Prostate gland (tissue), 2 donors: Measurements from ENCODE around the gene CLCNKB. TPM values are rescaled to one million over a fixed set of nuclear protein-coding genes. Genes with fewer than 3 reads are reported as not detected.
A peak's percentile ranks its signal among the peaks of the same experiment; 100 is the strongest.

Experiments
- DNase-seq: peaks from one replicate; pipeline ENCODE4 v3.0.0-alpha.2; 2019; ENCODE audit warnings: low spot score
- H3K27ac ChIP-seq, 2 donors: fragments of 200-600 bp; sonication (generic); 2 replicates each; pipeline ENCODE4 v1.5.1; 2017 to 2019
- H3K27me3 ChIP-seq: fragments of 200-600 bp; sonication (generic); replicated peaks from 2 replicates; pipeline ENCODE4 v1.5.1; 2019; ENCODE audit not compliant: insufficient read depth
- H3K36me3 ChIP-seq, 2 donors: fragments of 200-600 bp; sonication (generic); 1 replicate in 1 of 2; 2 replicates in 1 of 2; pipeline versions ENCODE4 v1.5.1 to v1.8.1; 2017 to 2019
- H3K4me1 ChIP-seq: fragments of 200-600 bp; sonication (generic); replicated peaks from 2 replicates; pipeline ENCODE4 v1.5.1; 2019
- H3K4me3 ChIP-seq, 2 donors: fragments of 200-600 bp; sonication (generic); 2 replicates each; pipeline ENCODE4 v1.5.1; 2017 to 2019
- H3K9me3 ChIP-seq: fragments of 200-600 bp; sonication (generic); 2 replicates; pipeline ENCODE4 v1.5.1; 2017
- POLR2A ChIP-seq: fragments of 450-650 bp; IDR thresholded peaks from one replicate; pipeline ENCODE4 v1.6.1; 2016; ENCODE audit warnings: antibody characterized with exemption, mild to moderate bottlenecking
- POLR2AphosphoS5 ChIP-seq: sonication (generic); formaldehyde crosslinking; IDR thresholded peaks from one replicate; pipeline ENCODE4 v1.6.1; 2017; ENCODE audit warnings: antibody characterized with exemption
- WGBS: methylation state at CpG from one replicate; pipeline ENCODE4 v1.1.5; 2018; 5-methylcytosine and 5-hydroxymethylcytosine counted together
- intact Hi-C: fragments of 100-400 bp; cut with DNase I; formaldehyde crosslinking; loops from one replicate; pipeline ENCODE4 v1.14.2; 2022
- total RNA-seq, 2 donors: library from RNA; depleted of rRNA; stranded (reverse); fragments of >200 nt; gene quantifications; one replicate each; pipeline ENCODE4 v1.1.0, GENCODE V29; 2016
- TF ChIP-seq, protein P1 (sequence below), 4 experiments: fragments of 200-600 bp in 2 of 4; fragments of 450-650 bp in 2 of 4; sonication (generic) in 2 of 4; IDR thresholded peaks; 1 replicate in 3 of 4; 2 replicates in 1 of 4; pipeline ENCODE4 v1.5.1; 2016 to 2019; ENCODE audit warnings: antibody characterized with exemption in 4 of 4, mild to moderate bottlenecking in 2 of 4, moderate library complexity in 2 of 4

CLCNKB gene
- total RNA-seq, 2 donors from 2014 or later: 1.0 to 1.9 TPM

DNA sequence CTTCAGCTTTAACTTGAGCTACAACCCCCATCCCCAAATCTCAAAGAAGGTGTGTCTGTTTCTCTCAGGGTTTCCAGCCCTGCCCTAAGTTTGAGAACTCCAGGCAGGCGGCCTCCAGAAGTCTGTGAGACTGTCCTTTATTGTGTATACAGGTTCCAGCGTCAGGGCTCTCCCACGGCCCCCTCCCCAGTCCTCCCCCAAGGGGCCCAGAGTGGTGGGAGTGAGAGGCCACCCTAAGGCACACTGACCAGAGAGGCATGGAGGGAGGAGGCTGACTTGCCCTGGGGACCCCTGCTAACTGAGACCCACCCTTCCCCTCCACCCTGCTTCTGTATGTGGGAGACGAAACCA, 29.7 kb upstream of the CLCNKB start:
- no peak for TF ChIP-seq POLR2AphosphoS5
- TF ChIP-seq, protein P1, sequence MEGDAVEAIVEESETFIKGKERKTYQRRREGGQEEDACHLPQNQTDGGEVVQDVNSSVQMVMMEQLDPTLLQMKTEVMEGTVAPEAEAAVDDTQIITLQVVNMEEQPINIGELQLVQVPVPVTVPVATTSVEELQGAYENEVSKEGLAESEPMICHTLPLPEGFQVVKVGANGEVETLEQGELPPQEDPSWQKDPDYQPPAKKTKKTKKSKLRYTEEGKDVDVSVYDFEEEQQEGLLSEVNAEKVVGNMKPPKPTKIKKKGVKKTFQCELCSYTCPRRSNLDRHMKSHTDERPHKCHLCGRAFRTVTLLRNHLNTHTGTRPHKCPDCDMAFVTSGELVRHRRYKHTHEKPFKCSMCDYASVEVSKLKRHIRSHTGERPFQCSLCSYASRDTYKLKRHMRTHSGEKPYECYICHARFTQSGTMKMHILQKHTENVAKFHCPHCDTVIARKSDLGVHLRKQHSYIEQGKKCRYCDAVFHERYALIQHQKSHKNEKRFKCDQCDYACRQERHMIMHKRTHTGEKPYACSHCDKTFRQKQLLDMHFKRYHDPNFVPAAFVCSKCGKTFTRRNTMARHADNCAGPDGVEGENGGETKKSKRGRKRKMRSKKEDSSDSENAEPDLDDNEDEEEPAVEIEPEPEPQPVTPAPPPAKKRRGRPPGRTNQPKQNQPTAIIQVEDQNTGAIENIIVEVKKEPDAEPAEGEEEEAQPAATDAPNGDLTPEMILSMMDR (IDR thresholded peaks at IDR 0.05): no peak
- no peak for TF ChIP-seq POLR2A
- H3K27me3 ChIP-seq: no peaks in the 10 kb centered on the region
- H3K36me3 ChIP-seq: no peaks in the 10 kb centered on the region
- peaks cover 7% of the 10 kb centered on the region for H3K4me1 ChIP-seq
- peak overlapping the region; percentile 78 to 84 for H3K27ac ChIP-seq
- H3K4me3 ChIP-seq: no peak overlapping the region
- intact Hi-C loops: no loop called here
- 42% methylated on average over 4 of the region's 4 CpGs for WGBS
- DNase-seq: peak; percentile 30
- no peaks in the 10 kb centered on the region for H3K9me3 ChIP-seq

DNA sequence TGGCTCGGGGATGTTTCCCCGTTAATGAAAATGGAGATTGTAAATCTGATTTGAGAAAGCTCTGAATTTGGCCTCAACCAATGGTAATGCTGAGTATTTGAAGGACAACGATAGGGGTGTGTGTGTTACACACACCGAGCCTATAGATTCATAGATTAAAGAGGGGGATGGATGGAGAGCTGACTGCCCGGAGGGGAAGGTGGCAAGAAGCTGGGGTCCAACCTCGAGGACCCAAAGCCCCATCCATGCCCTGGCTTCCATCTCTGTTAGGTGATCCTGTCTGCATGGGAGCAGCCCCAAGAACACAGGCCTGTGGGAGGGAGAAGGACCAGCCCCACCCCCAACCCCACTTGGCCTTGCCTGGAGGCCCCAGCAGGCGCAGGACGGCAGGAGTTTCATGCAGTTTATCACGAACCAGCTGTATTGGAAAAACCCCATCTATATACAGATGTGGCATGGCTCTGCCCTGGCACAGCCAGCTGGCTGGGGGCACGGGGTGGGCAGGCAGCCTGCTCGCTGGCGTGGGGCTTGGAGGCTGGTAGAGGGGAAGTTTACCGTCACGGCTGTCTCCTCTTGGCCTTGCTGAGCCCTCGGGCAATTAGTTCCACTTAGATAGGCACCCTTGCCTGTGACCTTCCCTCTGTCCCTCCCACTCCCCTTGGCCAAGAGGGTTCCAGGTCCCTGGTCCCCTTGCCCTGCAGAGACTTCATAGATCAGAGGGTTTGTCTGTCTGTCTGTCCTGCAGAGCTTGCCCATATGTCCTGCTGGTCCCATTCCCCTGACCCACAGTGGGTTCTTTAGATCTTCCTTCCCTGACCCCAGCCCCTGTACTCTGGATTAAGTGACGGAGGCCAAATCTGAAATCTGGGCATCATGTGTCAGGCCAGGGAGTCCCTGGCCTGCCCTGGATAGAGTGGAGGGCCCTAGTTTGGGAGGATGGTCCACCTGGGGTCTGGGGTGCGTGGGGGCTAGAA, 28.8 kb upstream of the CLCNKB start:
- WGBS: 66% methylated on average over 17 of the region's 17 CpGs
- Histone ChIP-seq H3K4me3 (no peak overlapping the region), H3K27me3 (no peaks in the 10 kb centered on the region), H3K9me3 (no peaks in the 10 kb centered on the region), H3K4me1 (peaks cover 7% of the 10 kb centered on the region), H3K27ac (peak overlapping the region; percentile 78 to 84), H3K36me3 (no peaks in the 10 kb centered on the region)
- TF ChIP-seq POLR2A (no peak), POLR2AphosphoS5 (no peak)
- TF ChIP-seq, protein P1 (IDR thresholded peaks at IDR 0.05): no peak
- intact Hi-C loops: no loop called here
- DNase-seq: no peak

DNA sequence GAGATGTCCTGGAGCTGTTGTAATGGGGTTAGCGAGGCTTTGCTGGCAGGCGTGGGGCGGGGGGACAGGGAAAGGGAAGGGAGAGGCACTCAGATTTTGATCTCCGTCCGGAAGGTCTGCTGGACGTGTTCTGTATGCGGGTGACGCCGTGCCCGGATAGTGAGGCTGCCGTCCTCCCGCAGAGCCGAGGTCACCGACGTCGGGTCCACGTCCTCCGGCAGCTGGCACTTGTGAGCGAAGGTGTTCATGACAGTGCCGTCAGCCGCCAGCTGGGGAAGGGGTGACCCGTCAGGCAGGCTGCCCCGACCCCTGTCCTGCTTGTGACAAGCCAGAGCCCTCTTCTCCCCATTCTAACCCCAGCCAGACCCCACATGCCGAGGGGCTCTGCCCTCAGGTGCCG, 28.1 kb upstream of the CLCNKB start:
- WGBS: 91% methylated on average over 22 of the region's 25 CpGs
- TF ChIP-seq POLR2A: no peak
- TF ChIP-seq, protein P1 (IDR thresholded peaks at IDR 0.05): no peak
- TF ChIP-seq POLR2AphosphoS5: no peak
- intact Hi-C loops: no loop called here
- no peaks in the 10 kb centered on the region for H3K36me3 ChIP-seq
- DNase-seq: no peak
- H3K4me1 ChIP-seq: peaks cover 7% of the 10 kb centered on the region
- no peaks in the 10 kb centered on the region for H3K9me3 ChIP-seq
- no peak overlapping the region for H3K4me3 ChIP-seq
- no peaks in the 10 kb centered on the region for H3K27me3 ChIP-seq
- H3K27ac ChIP-seq: peak overlapping the region; percentile 78 to 84

DNA sequence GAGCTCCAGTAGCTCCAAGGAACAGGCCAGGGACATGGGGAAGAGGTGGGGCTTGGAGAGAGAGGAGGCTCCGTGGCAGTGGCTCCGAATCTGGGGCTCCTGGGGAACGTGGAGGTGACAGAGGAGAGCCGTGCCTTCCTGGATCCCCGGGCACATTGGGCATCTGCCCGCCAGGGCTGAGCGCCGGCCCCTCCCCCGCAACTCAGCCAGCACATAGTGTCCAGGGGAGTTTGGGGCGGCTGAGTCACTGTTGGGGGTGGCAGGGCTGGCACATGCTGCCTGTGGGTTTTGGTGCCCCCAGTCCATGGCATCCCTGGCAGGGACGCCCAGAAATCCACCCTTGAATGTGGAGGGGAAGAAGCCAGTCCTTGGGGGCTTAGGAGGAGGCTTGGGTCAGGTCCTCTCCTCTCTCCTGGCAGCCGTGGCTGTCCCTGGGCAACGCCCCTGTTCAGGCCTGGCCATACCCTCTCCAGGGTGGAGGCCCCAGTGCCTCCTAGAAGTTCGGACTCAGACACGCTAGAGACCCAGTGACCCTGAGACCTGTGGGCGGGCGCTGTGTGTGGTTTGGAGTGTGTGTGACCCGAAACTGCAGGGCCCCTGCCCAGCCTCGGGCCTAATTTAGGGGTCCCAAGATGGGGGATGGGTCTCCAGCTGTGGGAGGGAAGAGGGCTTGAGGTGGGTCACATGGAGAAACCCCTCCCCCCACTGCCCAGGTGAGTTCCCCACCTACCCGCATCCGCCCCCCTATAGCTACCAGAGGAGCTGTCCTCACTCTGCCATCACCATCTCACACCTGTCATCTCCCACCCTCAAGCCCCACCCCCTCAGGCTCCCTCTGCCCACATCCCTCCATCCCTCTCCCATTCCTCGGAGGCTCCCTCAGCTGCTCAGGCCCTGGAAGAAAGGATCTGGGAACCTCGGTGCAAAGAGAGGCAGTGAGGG, 27.4 kb upstream of the CLCNKB start:
- WGBS: 65% methylated on average over 19 of the region's 23 CpGs
- TF ChIP-seq, protein P1 (IDR thresholded peaks at IDR 0.05): no peak
- TF ChIP-seq POLR2AphosphoS5: no peak
- TF ChIP-seq POLR2A: no peak
- Histone ChIP-seq H3K4me3 (no peak overlapping the region), H3K4me1 (peaks cover 7% of the 10 kb centered on the region), H3K9me3 (no peaks in the 10 kb centered on the region), H3K36me3 (no peaks in the 10 kb centered on the region), H3K27me3 (no peaks in the 10 kb centered on the region), H3K27ac (peak overlapping the region; percentile 78 to 84)
- no peak for DNase-seq
- intact Hi-C loops: no loop called here
